Ectodermal cell (in vitro differentiated cells): ENCODE data around the gene SFT2D3.

Source experiments
- H3K27ac ChIP-seq: 2 replicates; pipeline ENCODE4 v1.7.0; 2013; ENCODE audit warnings: mild to moderate bottlenecking, low read depth, low read length; ENCODE audit not compliant: insufficient read depth, poor library complexity, severe bottlenecking
- H3K27me3 ChIP-seq: 2 replicates; pipeline ENCODE4 v1.7.0; 2013; ENCODE audit warnings: mild to moderate bottlenecking, low read length; ENCODE audit not compliant: insufficient read depth, control insufficient read depth, poor library complexity, severe bottlenecking
- H3K36me3 ChIP-seq: one replicate; pipeline ENCODE4 v1.7.0; 2013; ENCODE audit warnings: low read length; ENCODE audit not compliant: control insufficient read depth, insufficient read depth
- H3K4me1 ChIP-seq: one replicate; pipeline ENCODE4 v1.7.0; 2013; ENCODE audit warnings: low read length; ENCODE audit not compliant: control insufficient read depth, insufficient read depth
- H3K4me3 ChIP-seq: 2 replicates; pipeline ENCODE4 v1.7.0; 2013; ENCODE audit warnings: low read depth, low read length, control low read depth; ENCODE audit not compliant: insufficient read depth
- H3K9me3 ChIP-seq: 2 replicates; pipeline ENCODE4 v1.7.0; 2013; ENCODE audit warnings: mild to moderate bottlenecking, low read length, moderate library complexity; ENCODE audit not compliant: control insufficient read depth
- WGBS, 2 experiments: methylation state at CpG; one replicate each; pipeline ENCODE4 v1.1.7; 2013; ENCODE audit warnings: missing lambda C conversion rate in 2 of 2; 5-methylcytosine and 5-hydroxymethylcytosine counted together

SFT2D3 gene

GRCh38 chr2:127707890-127708648 lies 6.8 kb downstream of the SFT2D3 start:
- no peak overlapping the region for H3K27ac ChIP-seq

GRCh38 chr2:127709336-127709735 lies 8.0 kb downstream of the SFT2D3 start:
- Histone ChIP-seq H3K27me3 (no peaks in the 10 kb centered on the region), H3K4me1 (no peaks in the 10 kb centered on the region), H3K27ac (no peak overlapping the region), H3K36me3 (peaks cover 29% of the 10 kb centered on the region), H3K4me3 (no peak overlapping the region), H3K9me3 (no peaks in the 10 kb centered on the region)
- WGBS, 2 experiments = 94 to 95% methylated on average over 13 of the region's 13 CpGs

More at GRCh38 chr2:127707890-127708648, 6.8 kb downstream of the SFT2D3 start:
- Histone ChIP-seq H3K36me3 (peaks cover 33% of the 10 kb centered on the region), H3K27me3 (no peaks in the 10 kb centered on the region), H3K4me1 (peaks cover 2% of the 10 kb centered on the region), H3K9me3 (no peaks in the 10 kb centered on the region), H3K4me3 (no peak overlapping the region)
- WGBS, 2 experiments = 94 to 96% methylated on average over 9 of the region's 9 CpGs

- Histone ChIP-seq H3K9me3 (no peaks in the 10 kb centered on the region), H3K27ac (no peak overlapping the region), H3K36me3 (peaks cover 17% of the 10 kb centered on the region), H3K4me1 (peaks cover 13% of the 10 kb centered on the region), H3K4me3 (no peak overlapping the region), H3K27me3 (no peaks in the 10 kb centered on the region)
- WGBS, 2 experiments = 94% methylated on average over 2 of the region's 2 CpGs
These were observed 11.7 kb downstream of the SFT2D3 start for GRCh38 chr2:127712999-127713398.

- peaks cover 12% of the 10 kb centered on the region for H3K36me3 ChIP-seq
- no peaks in the 10 kb centered on the region for H3K9me3 ChIP-seq
- H3K27me3 ChIP-seq = no peaks in the 10 kb centered on the region
- no peak overlapping the region for H3K4me3 ChIP-seq
- no peak overlapping the region for H3K27ac ChIP-seq
- 95% methylated on average over 25 of the region's 25 CpGs for WGBS, 2 experiments
- peaks cover 13% of the 10 kb centered on the region for H3K4me1 ChIP-seq
These were observed 12.3 kb downstream of the SFT2D3 start for GRCh38 chr2:127713562-127713961.

GRCh38 chr2:127715778-127716449 lies 14.6 kb downstream of the SFT2D3 start:
- Histone ChIP-seq H3K4me1 (peaks cover 13% of the 10 kb centered on the region), H3K9me3 (no peaks in the 10 kb centered on the region), H3K27me3 (no peaks in the 10 kb centered on the region), H3K4me3 (no peak overlapping the region), H3K27ac (no peak overlapping the region), H3K36me3 (peaks cover 17% of the 10 kb centered on the region)
- WGBS, 2 experiments = 77 to 79% methylated on average over 14 of the region's 14 CpGs

GRCh38 chr2:127718271-127718670 lies 17.0 kb downstream of the SFT2D3 start:
- Histone ChIP-seq H3K4me1 (peaks cover 13% of the 10 kb centered on the region), H3K36me3 (peaks cover 30% of the 10 kb centered on the region), H3K9me3 (no peaks in the 10 kb centered on the region), H3K27me3 (no peaks in the 10 kb centered on the region), H3K27ac (no peak overlapping the region), H3K4me3 (no peak overlapping the region)
- 92 to 95% methylated on average over 4 of the region's 4 CpGs for WGBS, 2 experiments

GRCh38 chr2:127719301-127720218 lies 18.3 kb downstream of the SFT2D3 start:
- Histone ChIP-seq H3K27me3 (no peaks in the 10 kb centered on the region), H3K27ac (no peak overlapping the region), H3K36me3 (peaks cover 30% of the 10 kb centered on the region), H3K9me3 (no peaks in the 10 kb centered on the region), H3K4me3 (no peak overlapping the region), H3K4me1 (peaks cover 13% of the 10 kb centered on the region)
- WGBS, 2 experiments = 93 to 96% methylated on average over 13 of the region's 13 CpGs

GRCh38 chr2:127721311-127721977 lies 20.1 kb downstream of the SFT2D3 start:
- Histone ChIP-seq H3K4me1 (no peaks in the 10 kb centered on the region), H3K36me3 (peaks cover 30% of the 10 kb centered on the region), H3K27ac (no peak overlapping the region), H3K4me3 (no peak overlapping the region), H3K27me3 (no peaks in the 10 kb centered on the region), H3K9me3 (no peaks in the 10 kb centered on the region)
- 93 to 97% methylated on average over 6 of the region's 6 CpGs for WGBS, 2 experiments

GRCh38 chr2:127721978-127722355 lies 20.7 kb downstream of the SFT2D3 start:
- Histone ChIP-seq H3K27ac (no peak overlapping the region), H3K27me3 (no peaks in the 10 kb centered on the region), H3K4me1 (no peaks in the 10 kb centered on the region), H3K4me3 (no peak overlapping the region), H3K9me3 (no peaks in the 10 kb centered on the region), H3K36me3 (peaks cover 30% of the 10 kb centered on the region)
- WGBS, 2 experiments = 96 to 100% methylated on average over 1 to 2 of the region's 2 CpGs
